NB4 (cell line): ENCODE measurements around the gene GRIN2A.
A peak's percentile ranks its signal among the peaks of the same experiment; 100 is the strongest.

Source experiments
- DNase-seq: peaks from one replicate; pipeline ENCODE4 v3.0.0; 2010; ENCODE audit warnings: low read depth
- H3K4me3 ChIP-seq: one replicate; pipeline ENCODE4 v1.5.1; 2011; ENCODE audit warnings: mild to moderate bottlenecking, low read depth, low read length, moderate library complexity
- MYC ChIP-seq: IDR thresholded peaks from 2 replicates; pipeline ENCODE4 v1.6.1; 2011; ENCODE audit warnings: low read depth, low read length
- POLR2A ChIP-seq: IDR thresholded peaks from 2 replicates; pipeline ENCODE4 v1.6.1; 2011; ENCODE audit warnings: mild to moderate bottlenecking; ENCODE audit not compliant: insufficient read length; ENCODE audit errors: extremely low read depth
- TF ChIP-seq, protein P1 (sequence below): IDR thresholded peaks from 2 replicates; pipeline ENCODE4 v1.6.1; 2011; ENCODE audit warnings: low read depth, low read length
- TF ChIP-seq, protein P2 (sequence below): IDR thresholded peaks from one replicate; pipeline ENCODE4 v1.5.1; 2012; ENCODE audit warnings: low read depth, low read length

Gene GRIN2A

DNA sequence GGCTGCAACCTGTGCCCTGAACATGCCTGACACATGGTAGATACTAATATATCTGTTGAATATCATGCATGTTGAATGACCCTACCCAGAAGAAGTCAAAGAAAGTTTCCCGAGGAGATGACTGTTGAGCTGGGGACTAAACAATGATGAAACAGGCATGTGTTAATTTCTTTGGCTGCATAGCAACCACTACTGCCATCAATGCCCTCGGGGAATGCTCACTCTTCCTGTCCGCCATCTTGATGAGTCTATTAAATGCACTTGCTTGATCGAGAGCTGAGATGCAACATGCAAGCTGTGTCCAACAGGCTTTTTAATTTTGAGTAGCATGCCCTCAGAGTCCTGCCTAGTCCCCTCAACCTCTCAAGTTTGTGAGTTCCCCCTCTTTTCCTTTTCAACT is 31.3 kb downstream of the GRIN2A start:
- TF ChIP-seq, protein P1, sequence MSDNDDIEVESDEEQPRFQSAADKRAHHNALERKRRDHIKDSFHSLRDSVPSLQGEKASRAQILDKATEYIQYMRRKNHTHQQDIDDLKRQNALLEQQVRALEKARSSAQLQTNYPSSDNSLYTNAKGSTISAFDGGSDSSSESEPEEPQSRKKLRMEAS = no peak
- TF ChIP-seq, protein P2, sequence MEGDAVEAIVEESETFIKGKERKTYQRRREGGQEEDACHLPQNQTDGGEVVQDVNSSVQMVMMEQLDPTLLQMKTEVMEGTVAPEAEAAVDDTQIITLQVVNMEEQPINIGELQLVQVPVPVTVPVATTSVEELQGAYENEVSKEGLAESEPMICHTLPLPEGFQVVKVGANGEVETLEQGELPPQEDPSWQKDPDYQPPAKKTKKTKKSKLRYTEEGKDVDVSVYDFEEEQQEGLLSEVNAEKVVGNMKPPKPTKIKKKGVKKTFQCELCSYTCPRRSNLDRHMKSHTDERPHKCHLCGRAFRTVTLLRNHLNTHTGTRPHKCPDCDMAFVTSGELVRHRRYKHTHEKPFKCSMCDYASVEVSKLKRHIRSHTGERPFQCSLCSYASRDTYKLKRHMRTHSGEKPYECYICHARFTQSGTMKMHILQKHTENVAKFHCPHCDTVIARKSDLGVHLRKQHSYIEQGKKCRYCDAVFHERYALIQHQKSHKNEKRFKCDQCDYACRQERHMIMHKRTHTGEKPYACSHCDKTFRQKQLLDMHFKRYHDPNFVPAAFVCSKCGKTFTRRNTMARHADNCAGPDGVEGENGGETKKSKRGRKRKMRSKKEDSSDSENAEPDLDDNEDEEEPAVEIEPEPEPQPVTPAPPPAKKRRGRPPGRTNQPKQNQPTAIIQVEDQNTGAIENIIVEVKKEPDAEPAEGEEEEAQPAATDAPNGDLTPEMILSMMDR = no peak
- TF ChIP-seq POLR2A (no peak), MYC (no peak)
- DNase-seq = peak; percentile 11
- no peak overlapping the region for H3K4me3 ChIP-seq

DNA sequence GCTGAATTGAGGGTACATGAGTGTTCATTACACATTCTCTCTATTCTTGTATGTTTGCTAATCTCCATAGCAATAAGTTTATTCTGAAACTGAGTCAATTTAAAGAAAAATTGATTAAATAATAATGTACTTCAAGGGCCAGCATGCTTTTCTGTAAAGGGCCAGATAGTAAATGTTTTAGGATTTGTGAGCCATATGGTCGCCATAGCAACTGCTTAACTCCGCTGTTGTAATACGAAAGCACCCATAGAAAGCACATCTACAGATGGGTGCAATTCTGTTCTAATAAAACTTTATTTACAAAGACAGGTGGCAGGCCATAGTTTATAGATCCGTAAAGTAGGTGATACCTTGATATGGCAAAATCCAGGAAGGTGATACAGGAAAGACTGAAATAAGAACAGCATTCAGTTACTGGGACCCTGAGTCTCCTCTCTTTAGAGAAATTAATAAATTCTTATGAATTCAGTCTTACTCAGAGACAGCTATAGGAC is 36.6 kb downstream of the GRIN2A start:
- no peak overlapping the region for H3K4me3 ChIP-seq
- no peak for DNase-seq
- TF ChIP-seq, protein P1 = no peak
- TF ChIP-seq MYC (no peak), POLR2A (no peak)
- TF ChIP-seq, protein P2 = no peak

DNA sequence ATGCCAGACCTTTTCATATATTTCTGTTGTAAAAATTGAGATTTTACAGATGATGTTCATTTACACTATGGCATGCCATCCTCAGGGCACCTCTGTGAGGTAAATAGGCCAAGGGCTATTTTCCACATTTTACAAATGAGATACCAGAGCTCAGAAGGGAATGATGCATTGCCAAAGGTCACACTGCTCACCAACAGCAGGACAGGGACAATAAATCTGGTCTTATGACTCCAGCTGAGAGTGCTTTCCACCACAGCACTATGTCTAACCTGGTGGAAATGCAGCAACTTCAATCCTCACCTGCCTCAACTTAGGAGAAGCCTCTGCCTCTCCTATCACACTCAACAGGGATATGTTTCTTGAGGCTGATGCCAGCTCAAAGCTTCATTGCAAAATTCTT is 40.6 kb downstream of the GRIN2A start:
- H3K4me3 ChIP-seq = no peak overlapping the region
- DNase-seq = no peak
- TF ChIP-seq, protein P2 = no peak
- TF ChIP-seq, protein P1 = no peak
- TF ChIP-seq MYC = no peak
- no peak for TF ChIP-seq POLR2A

DNA sequence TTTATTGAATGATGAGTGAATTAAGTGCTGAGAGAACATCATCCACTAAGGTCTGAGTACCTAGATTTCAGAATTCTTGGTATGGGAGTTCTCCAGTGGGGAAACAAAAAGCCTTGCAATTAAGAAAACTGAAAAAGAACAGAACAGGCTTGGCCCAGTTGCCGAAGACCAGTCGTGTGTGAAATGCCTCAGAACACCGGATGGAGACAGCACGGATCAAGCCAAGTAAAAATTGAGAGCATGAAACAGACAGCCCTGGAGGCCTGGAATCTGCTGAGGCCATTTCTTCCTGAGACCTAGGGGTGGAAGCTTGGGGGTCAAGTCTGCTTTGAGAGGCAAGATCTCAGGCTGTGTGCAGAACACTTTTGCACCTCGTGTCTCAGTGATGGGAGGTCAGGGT is 43.3 kb downstream of the GRIN2A start:
- no peak for DNase-seq
- TF ChIP-seq, protein P1 = no peak
- TF ChIP-seq POLR2A (no peak), MYC (no peak)
- TF ChIP-seq, protein P2 = no peak
- H3K4me3 ChIP-seq = no peak overlapping the region

DNA sequence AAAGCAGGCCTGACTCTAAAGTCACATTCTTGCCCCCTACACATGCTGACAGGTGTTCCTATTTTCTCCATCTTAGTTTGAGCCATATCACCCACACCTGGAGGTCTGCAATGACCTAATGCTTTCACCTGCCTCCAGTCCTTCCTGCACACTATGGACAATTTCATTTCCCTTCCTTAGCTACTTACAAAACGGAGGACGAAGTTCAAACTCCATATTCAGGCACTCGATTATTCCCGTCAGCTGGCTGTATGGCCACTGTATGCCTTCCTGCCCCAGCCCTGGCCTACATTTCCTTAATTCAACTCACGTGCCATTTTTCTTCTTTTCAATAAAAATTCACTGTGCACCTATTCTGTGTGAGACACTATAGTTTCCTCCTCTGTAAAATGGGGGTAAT is 44.9 kb downstream of the GRIN2A start:
- TF ChIP-seq, protein P1 = no peak
- TF ChIP-seq, protein P2 = no peak
- TF ChIP-seq POLR2A = no peak
- TF ChIP-seq MYC = no peak
- no peak for DNase-seq
- no peak overlapping the region for H3K4me3 ChIP-seq

DNA sequence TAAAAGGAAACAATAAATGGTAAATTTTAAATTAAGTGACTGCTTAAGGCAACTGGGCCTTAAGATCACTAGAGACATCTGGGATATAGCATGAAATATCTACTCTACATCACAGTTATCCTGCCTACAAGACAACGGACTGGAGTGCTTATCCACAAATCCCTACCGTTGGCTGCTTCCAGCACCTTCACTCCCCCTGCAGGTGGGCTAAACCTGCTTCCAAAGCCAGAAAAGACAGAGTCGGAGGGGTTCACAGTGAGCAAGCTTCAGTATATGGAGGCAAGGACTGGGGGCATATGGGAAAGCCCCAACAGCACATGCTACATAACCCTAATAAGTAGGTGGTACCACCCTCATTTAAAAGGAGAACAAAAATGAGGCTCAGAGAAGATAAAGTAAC is 45.3 kb downstream of the GRIN2A start:
- TF ChIP-seq MYC (no peak), POLR2A (no peak)
- TF ChIP-seq, protein P2 = no peak
- TF ChIP-seq, protein P1 = no peak
- H3K4me3 ChIP-seq = no peak overlapping the region
- DNase-seq = no peak
